Stomach (tissue), 9 donors: Measurements from ENCODE around the gene WHAMM. TPM values are rescaled to one million over a fixed set of nuclear protein-coding genes. Genes with fewer than 3 reads are reported as not detected.

Source experiments
- DNase-seq, 2 donors: peaks; one replicate each; pipeline versions ENCODE4 v3.0.0 to v3.0.0-alpha.2; 2013 to 2019
- H3K27ac ChIP-seq, 5 donors: fragments of 200-600 bp in 4 of 5; sonication (generic) in 4 of 5; one replicate each; pipeline ENCODE4 v1.5.1; 2013 to 2019; ENCODE audit warnings: mild to moderate bottlenecking in 1 of 5, moderate library complexity in 1 of 5
- H3K27me3 ChIP-seq, 3 donors: fragments of 200-600 bp; sonication (generic); one replicate each; pipeline ENCODE4 v1.5.1; 2017 to 2019; ENCODE audit warnings: mixed run types in 1 of 3
- H3K36me3 ChIP-seq, 4 donors: fragments of 200-600 bp; sonication (generic); 1 replicate in 3 of 4; 2 replicates in 1 of 4; pipeline ENCODE4 v1.5.1; 2016 to 2019
- H3K4me1 ChIP-seq, 4 donors: fragments of 200-600 bp; sonication (generic); one replicate each; pipeline ENCODE4 v1.5.1; 2016 to 2019
- H3K4me3 ChIP-seq, 4 donors: fragments of 200-600 bp; sonication (generic) in 3 of 4; one replicate each; pipeline ENCODE4 v1.5.1; 2016 to 2019; ENCODE audit warnings: mild to moderate bottlenecking in 1 of 4
- H3K9me3 ChIP-seq, 4 donors: fragments of 200-600 bp; sonication (generic); one replicate each; pipeline ENCODE4 v1.5.1; 2016 to 2019
- EP300 ChIP-seq: sonication (generic); formaldehyde crosslinking; IDR thresholded peaks from one replicate; pipeline ENCODE4 v1.6.1; 2017; ENCODE audit warnings: antibody characterized with exemption
- POLR2A ChIP-seq, 4 donors: fragments of 450-650 bp; IDR thresholded peaks; one replicate each; pipeline ENCODE4 v1.6.1; 2016; ENCODE audit warnings: antibody characterized with exemption in 4 of 4, control low read depth in 2 of 4, mild to moderate bottlenecking in 1 of 4, moderate library complexity in 1 of 4
- POLR2AphosphoS5 ChIP-seq, 3 donors: sonication (generic); formaldehyde crosslinking; IDR thresholded peaks; one replicate each; pipeline ENCODE4 v1.6.1; 2016; ENCODE audit warnings: antibody characterized with exemption in 3 of 3
- WGBS, 5 donors: extraction: QIAGEN DNeasy Blood & Tissue Kit in 3 of 5; methylation state at CpG; one replicate each; pipeline versions ENCODE4 v1.1.5 to v1.1.7; 2013 to 2018; 5-methylcytosine and 5-hydroxymethylcytosine counted together
- intact Hi-C: fragments of 100-400 bp; cut with DNase I; formaldehyde crosslinking; loops from one replicate; pipeline ENCODE4 v1.15.1; 2023; ENCODE audit warnings: low total_unique reads
- polyA plus RNA-seq, 3 donors: library from polyadenylated mRNA; stranded (reverse); fragments of 200-250 nt; gene quantifications; one replicate each; pipeline ENCODE4 v1.2.3, GENCODE V29; 2013
- total RNA-seq, 5 donors: library from RNA; depleted of rRNA; stranded (reverse); fragments of >200 nt; gene quantifications; one replicate each; pipeline versions ENCODE4 v1.1.0 to v1.2.3, GENCODE V29; 2014 to 2016
- TF ChIP-seq, protein P1 (sequence below), 7 experiments: fragments of 450-650 bp in 4 of 7; fragments of 200-600 bp in 3 of 7; sonication (generic) in 3 of 7; IDR thresholded peaks; one replicate each; pipeline ENCODE4 v1.5.1; 2016 to 2019; ENCODE audit warnings: antibody characterized with exemption in 7 of 7, control low read depth in 2 of 7, mild to moderate bottlenecking in 1 of 7
- donor health status: healthy with polysubstance abuse.
- donor health status: Bipolar disorder and iron deficiency.
- donor health status: healthy.

The WHAMM gene
- total and polyA plus RNA-seq, 8 donors = 3.6 to 44.6 (median 7.3) TPM

DNA sequence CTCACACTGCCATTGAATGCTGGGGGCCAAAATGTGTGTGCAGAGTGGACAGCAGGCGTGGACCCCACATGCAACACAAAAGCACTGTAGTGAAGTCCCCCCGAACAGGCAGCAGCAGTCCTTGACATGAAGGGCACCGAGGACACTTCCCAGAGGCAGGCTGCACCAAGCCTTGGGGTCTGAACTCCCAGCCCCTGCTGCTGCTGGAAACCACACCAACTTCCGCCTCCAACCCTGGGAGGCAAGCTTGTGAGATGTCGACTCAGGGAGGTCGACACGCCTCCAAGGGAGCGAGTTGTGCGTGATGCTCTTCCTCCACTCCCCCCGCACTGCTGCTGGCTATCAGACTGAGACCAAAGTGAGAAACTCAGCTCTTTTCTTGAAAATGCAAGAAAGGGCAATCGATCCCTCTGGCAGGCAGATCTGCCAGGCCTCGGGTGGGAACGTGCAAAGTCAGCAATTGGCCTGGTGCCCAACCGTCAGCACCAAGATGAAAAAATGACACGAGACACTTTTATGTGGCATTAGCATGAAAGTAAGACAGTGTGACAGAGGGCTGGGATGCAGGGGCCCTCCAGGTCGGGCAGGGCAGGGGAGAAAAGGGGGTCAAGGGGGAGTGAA, 43.6 kb downstream of the WHAMM start:
- Histone ChIP-seq H3K4me1 (peaks cover 10 to 20% (median 13%) of the 10 kb centered on the region in 4 donors), H3K27me3 (no peaks in the 10 kb centered on the region), H3K36me3 (peaks cover 12 to 50% (median 43%) of the 10 kb centered on the region in 4 donors), H3K9me3 (no peaks in the 10 kb centered on the region), H3K4me3 (no peak overlapping the region), H3K27ac (no peak overlapping the region)
- intact Hi-C loops = no loop called here
- DNase-seq = peak; percentile 24 to 35
- 64 to 71% (median 69%) methylated on average over 15 to 16 of the region's 16 CpGs for WGBS, 5 donors
- TF ChIP-seq POLR2A (IDR thresholded peaks at IDR 0.05) (no peak), EP300 (no peak), POLR2AphosphoS5 (IDR thresholded peaks at IDR 0.05) (no peak)
- TF ChIP-seq, protein P1, sequence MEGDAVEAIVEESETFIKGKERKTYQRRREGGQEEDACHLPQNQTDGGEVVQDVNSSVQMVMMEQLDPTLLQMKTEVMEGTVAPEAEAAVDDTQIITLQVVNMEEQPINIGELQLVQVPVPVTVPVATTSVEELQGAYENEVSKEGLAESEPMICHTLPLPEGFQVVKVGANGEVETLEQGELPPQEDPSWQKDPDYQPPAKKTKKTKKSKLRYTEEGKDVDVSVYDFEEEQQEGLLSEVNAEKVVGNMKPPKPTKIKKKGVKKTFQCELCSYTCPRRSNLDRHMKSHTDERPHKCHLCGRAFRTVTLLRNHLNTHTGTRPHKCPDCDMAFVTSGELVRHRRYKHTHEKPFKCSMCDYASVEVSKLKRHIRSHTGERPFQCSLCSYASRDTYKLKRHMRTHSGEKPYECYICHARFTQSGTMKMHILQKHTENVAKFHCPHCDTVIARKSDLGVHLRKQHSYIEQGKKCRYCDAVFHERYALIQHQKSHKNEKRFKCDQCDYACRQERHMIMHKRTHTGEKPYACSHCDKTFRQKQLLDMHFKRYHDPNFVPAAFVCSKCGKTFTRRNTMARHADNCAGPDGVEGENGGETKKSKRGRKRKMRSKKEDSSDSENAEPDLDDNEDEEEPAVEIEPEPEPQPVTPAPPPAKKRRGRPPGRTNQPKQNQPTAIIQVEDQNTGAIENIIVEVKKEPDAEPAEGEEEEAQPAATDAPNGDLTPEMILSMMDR (IDR thresholded peaks at IDR 0.05) = no peak

DNA sequence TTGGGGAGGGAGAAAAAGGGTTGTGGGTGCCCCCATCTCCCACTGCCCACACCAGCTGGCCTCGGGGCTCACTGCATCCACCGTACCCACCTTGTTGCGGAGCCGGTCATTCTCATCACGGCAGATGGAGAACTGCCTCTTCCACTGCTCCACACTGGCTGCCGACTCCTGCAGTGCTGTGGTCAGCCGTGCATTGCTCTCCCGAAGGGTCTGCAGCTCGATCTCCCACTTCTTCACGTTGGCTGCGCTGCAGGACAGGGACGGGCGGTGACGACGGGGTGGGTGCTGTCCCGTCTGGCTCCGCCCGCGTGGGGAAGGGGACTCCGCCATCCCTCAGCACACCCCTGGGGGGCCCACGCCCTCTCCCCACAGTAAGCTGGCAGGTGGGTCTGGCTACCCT, 45.1 kb downstream of the WHAMM start:
- Histone ChIP-seq H3K27ac (no peak overlapping the region), H3K27me3 (no peaks in the 10 kb centered on the region), H3K9me3 (no peaks in the 10 kb centered on the region), H3K4me3 (no peak overlapping the region), H3K4me1 (peaks cover 7 to 14% (median 10%) of the 10 kb centered on the region in 4 donors), H3K36me3 (peaks cover 12 to 59% (median 44%) of the 10 kb centered on the region in 4 donors)
- WGBS, 5 donors = 90 to 94% (median 92%) methylated on average over 19 to 21 of the region's 21 CpGs
- TF ChIP-seq, protein P1 (IDR thresholded peaks at IDR 0.05) = no peak
- intact Hi-C loops = no loop called here
- DNase-seq = peak in 1 of 2 donors; percentile 9

DNA sequence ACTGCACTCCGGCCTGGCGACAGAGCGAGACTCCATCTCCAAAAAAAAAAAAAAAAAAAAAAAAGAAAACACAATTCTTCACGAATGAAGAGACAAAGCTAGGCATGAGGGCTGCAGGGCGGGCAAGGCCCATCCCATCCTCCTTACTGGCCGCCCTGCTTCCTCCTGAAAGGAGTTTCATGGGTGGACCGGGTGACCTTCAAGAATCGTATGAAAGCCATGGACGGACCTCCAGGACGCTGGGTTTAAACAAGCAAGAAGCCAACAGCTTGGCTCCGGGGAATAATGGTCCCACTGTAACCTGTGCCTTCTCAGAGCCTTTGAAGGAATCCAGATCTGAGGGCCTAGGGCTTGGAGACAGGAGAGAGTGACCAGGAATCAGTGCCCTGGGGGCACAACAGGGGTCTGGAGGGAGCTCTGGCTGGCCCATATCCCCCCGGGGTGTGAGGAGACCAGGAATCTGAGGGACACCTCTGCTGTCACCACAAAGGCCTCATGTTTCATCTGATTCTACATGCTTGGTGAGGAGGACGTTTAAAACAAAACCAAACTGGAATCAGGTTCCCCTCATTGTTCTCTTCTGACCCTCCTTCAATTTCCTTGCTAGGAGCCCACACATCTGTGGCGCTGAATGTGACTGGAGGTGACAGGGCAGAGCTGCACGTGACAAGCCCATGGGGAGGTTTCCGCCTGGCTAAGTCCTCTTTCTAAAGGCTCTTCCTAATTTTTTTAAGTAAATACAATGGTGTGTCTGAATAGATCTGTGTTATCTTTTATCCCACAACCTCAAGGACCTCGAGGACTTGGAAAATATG, 46.1 kb downstream of the WHAMM start:
- Histone ChIP-seq H3K4me1 (peaks cover 0 to 5% (median 1%) of the 10 kb centered on the region in 4 donors), H3K4me3 (no peak overlapping the region), H3K27ac (no peak overlapping the region), H3K36me3 (peaks cover 12 to 58% (median 44%) of the 10 kb centered on the region in 4 donors), H3K9me3 (no peaks in the 10 kb centered on the region), H3K27me3 (no peaks in the 10 kb centered on the region)
- peak in 1 of 2 donors; percentile 14 for DNase-seq
- 77 to 84% (median 78%) methylated on average over 15 to 17 of the region's 17 CpGs for WGBS, 5 donors
- TF ChIP-seq POLR2A (IDR thresholded peaks at IDR 0.05) (no peak), POLR2AphosphoS5 (IDR thresholded peaks at IDR 0.05) (no peak)
- intact Hi-C loops = no loop called here

DNA sequence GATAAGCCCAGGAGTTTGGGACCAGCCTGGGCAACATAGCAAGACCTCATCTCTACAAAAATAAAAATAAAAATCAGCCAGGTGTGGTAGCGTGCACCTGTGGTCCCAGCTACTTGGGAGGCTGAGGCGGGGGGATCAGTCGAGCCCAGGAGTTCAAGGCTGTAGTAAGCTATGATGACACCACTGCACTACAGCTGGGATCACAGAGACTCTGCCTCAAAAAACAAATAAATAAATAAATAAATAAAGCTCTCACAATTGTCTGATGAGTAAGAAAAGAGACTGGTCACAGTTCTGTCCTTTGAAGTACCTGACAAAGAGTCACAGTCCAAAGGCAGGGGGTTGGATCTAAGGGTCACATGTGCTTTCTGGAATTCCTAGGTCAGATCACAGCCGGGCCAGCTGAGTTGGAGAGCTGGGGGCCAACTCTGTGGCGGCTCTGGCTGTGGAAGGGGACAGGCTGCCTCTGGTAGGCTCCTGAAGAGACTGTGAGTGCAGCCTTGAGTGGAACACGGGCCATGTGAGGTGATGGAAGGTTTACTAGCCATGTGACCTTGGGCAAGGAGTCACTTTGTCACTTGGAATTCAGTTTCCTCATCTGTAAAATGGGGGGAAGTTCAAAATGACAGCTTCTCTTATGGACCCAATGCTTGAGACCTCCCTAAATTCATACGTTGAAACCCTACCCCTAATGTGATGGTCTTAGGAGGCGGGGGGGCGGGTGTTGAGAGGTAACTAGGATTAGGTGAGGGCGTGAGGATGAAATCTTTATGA, 47.2 kb downstream of the WHAMM start:
- H3K4me1 ChIP-seq = no peaks in the 10 kb centered on the region
- no peak for TF ChIP-seq POLR2AphosphoS5 (IDR thresholded peaks at IDR 0.05)
- no peak for TF ChIP-seq EP300
- TF ChIP-seq, protein P1 (IDR thresholded peaks at IDR 0.05) = no peak
- no peak for TF ChIP-seq POLR2A (IDR thresholded peaks at IDR 0.05)
- WGBS, 5 donors = 90 to 94% (median 93%) methylated on average over 10 of the region's 10 CpGs
- intact Hi-C loops = no loop called here
- H3K27ac ChIP-seq = no peak overlapping the region
- peaks cover 11 to 49% (median 37%) of the 10 kb centered on the region in 4 donors for H3K36me3 ChIP-seq
- no peak overlapping the region for H3K4me3 ChIP-seq
- H3K9me3 ChIP-seq = no peaks in the 10 kb centered on the region
- no peaks in the 10 kb centered on the region for H3K27me3 ChIP-seq
- DNase-seq = peak in 1 of 2 donors; percentile 21
